A673 (cell line): Measurements from ENCODE around the gene WDR7. TPM values are rescaled to one million over a fixed set of nuclear protein-coding genes. Genes with fewer than 3 reads are reported as not detected.

Source experiments
- BruUV-seq: library from RNA; stranded (reverse); fragments of 400-500 nt; replicated peaks from 2 replicates; lab custom pipeline; 2021; lab: Mats Ljungman, UMichigan
- CTCF ChIA-PET: fragments of 300-600 bp; sonication (Branson Sonifier 250); formaldehyde crosslinking; loops from one replicate; lab custom pipeline; 2022; ENCODE audit warnings: antibody characterized with exemption; lab: Charles Lee
- POLR2A ChIA-PET: fragments of 300-600 bp; sonication (Branson Sonifier 250); formaldehyde crosslinking; loops from one replicate; lab custom pipeline; 2022; ENCODE audit warnings: antibody characterized with exemption; ENCODE audit not compliant: low non-redundant PET; lab: Charles Lee
- DNase-seq: peaks from one replicate; pipeline ENCODE4 v3.0.0-alpha.2; 2015; ENCODE audit warnings: low spot score
- H3K27ac ChIP-seq: fragments of 200-600 bp; sonication (generic); 2 replicates; pipeline ENCODE4 v1.5.1; 2016; ENCODE audit warnings: mixed run types, low read depth, mild to moderate bottlenecking, mixed read lengths, antibody characterized with exemption, low read length; ENCODE audit not compliant: poor library complexity, severe bottlenecking
- H3K27me3 ChIP-seq: fragments of 200-600 bp; sonication (generic); replicated peaks from 2 replicates; pipeline ENCODE4 v1.6.1; 2017; ENCODE audit warnings: mixed run types, low read depth, mild to moderate bottlenecking, mixed read lengths, antibody characterized with exemption, low read length; ENCODE audit not compliant: insufficient read depth, poor library complexity
- H3K36me3 ChIP-seq: fragments of 200-600 bp; sonication (generic); 2 replicates; pipeline ENCODE4 v1.6.1; 2016; ENCODE audit warnings: mixed run types, mild to moderate bottlenecking, mixed read lengths, antibody characterized with exemption, low read length; ENCODE audit not compliant: insufficient read depth, poor library complexity, severe bottlenecking
- H3K4me1 ChIP-seq: fragments of 200-600 bp; sonication (generic); 2 replicates; pipeline ENCODE4 v1.6.1; 2017; ENCODE audit warnings: mixed run types, mild to moderate bottlenecking, mixed read lengths, antibody characterized with exemption, low read length; ENCODE audit not compliant: insufficient read depth, poor library complexity, severe bottlenecking
- H3K4me3 ChIP-seq: fragments of 200-600 bp; sonication (generic); 2 replicates; pipeline ENCODE4 v1.5.1; 2016; ENCODE audit warnings: low read depth, mixed run types, mild to moderate bottlenecking, mixed read lengths, low read length; ENCODE audit not compliant: poor library complexity, severe bottlenecking
- H3K9me3 ChIP-seq: fragments of 200-600 bp; sonication (generic); 2 replicates; pipeline ENCODE4 v1.6.1; 2016; ENCODE audit warnings: mixed run types, low read depth, mild to moderate bottlenecking, mixed read lengths, antibody characterized with exemption, low read length; ENCODE audit not compliant: poor library complexity, severe bottlenecking
- CTCF ChIP-seq: fragments of 300-800, 200-600 bp; sonication (generic); conservative IDR thresholded peaks from 2 replicates; pipeline ENCODE4 v1.5.1; 2017; ENCODE audit warnings: low read depth, mild to moderate bottlenecking, antibody characterized with exemption, low read length, moderate library complexity, mixed read lengths
- EZH2 ChIP-seq: fragments of 200-600 bp; sonication (generic); IDR thresholded peaks from 2 replicates; pipeline ENCODE4 v1.6.1; 2017; ENCODE audit warnings: borderline replicate concordance, low read depth, mild to moderate bottlenecking, mixed read lengths, antibody characterized with exemption, low read length; ENCODE audit not compliant: poor library complexity, severe bottlenecking
- intact Hi-C: fragments of 100-400 bp; cut with micrococcal nuclease; formaldehyde crosslinking; loops from one replicate; pipeline ENCODE4 v1.10.0; 2022; ENCODE audit not compliant: unreplicated experiment
- total RNA-seq: library from RNA; stranded (reverse); gene quantifications from 2 replicates; pipeline ENCODE4 v1.2.3, GENCODE V29; 2021

Gene WDR7
- total RNA-seq, 1 experiment from 2014 or later: 21.2 TPM

- no TSS peak for BruUV-seq
- no peak overlapping the region for H3K4me3 ChIP-seq
- no peaks in the 10 kb centered on the region for H3K4me1 ChIP-seq
- no peaks in the 10 kb centered on the region for H3K36me3 ChIP-seq
- H3K27ac ChIP-seq: no peak overlapping the region
- no peak; the same call in 1 of the 2 replicates for TF ChIP-seq CTCF
- TF ChIP-seq EZH2: no peak
- ChIA-PET CTCF (no interaction called here), POLR2A (no interaction called here)
- intact Hi-C loops: loop anchor here (10.0 kb wide), 1 partner anchor 645 kb away; the partner anchor contains the start of gene ONECUT2
- no peaks in the 10 kb centered on the region for H3K27me3 ChIP-seq
- H3K9me3 ChIP-seq: no peaks in the 10 kb centered on the region
- no peak for DNase-seq
Measured at GRCh38 chr18:56789889-56790180, 138.7 kb downstream of the WDR7 start.

- Histone ChIP-seq H3K4me1 (peaks cover 11% of the 10 kb centered on the region), H3K4me3 (no peak overlapping the region), H3K9me3 (no peaks in the 10 kb centered on the region), H3K27me3 (no peaks in the 10 kb centered on the region), H3K27ac (no peak overlapping the region), H3K36me3 (no peaks in the 10 kb centered on the region)
- BruUV-seq: no TSS peak
- no peak for DNase-seq
- intact Hi-C loops: no loop called here
- TF ChIP-seq EZH2 (no peak), CTCF (no peak)
- ChIA-PET POLR2A (no interaction called here), CTCF (no interaction called here)
Measured at GRCh38 chr18:56795381-56795780, 144.2 kb downstream of the WDR7 start.

GRCh38 chr18:56799756-56800155 lies 148.6 kb downstream of the WDR7 start:
- CTCF ChIA-PET: no interaction called here

GRCh38 chr18:56803051-56803450 lies 151.9 kb downstream of the WDR7 start:
- BruUV-seq: no TSS peak
- Histone ChIP-seq H3K36me3 (no peaks in the 10 kb centered on the region), H3K27me3 (no peaks in the 10 kb centered on the region), H3K27ac (no peak overlapping the region), H3K4me1 (peaks cover 11% of the 10 kb centered on the region), H3K9me3 (no peaks in the 10 kb centered on the region), H3K4me3 (no peak overlapping the region)
- no peak for DNase-seq
- ChIA-PET POLR2A (no interaction called here), CTCF (no interaction called here)
- no peak for TF ChIP-seq EZH2
- no peak for TF ChIP-seq CTCF
- intact Hi-C loops: no loop called here

More at GRCh38 chr18:56799756-56800155, 148.6 kb downstream of the WDR7 start:
- Histone ChIP-seq H3K27me3 (no peaks in the 10 kb centered on the region), H3K36me3 (no peaks in the 10 kb centered on the region), H3K4me3 (no peak overlapping the region), H3K9me3 (no peaks in the 10 kb centered on the region), H3K27ac (no peak overlapping the region), H3K4me1 (peaks cover 11% of the 10 kb centered on the region)
- no TSS peak for BruUV-seq
- DNase-seq: peak; percentile 43
- intact Hi-C loops: no loop called here
- POLR2A ChIA-PET: no interaction called here
- no peak for TF ChIP-seq EZH2
